ENCODE measurements around the gene EFCAB5. TPM values are rescaled to one million over a fixed set of nuclear protein-coding genes. Genes with fewer than 3 reads are reported as not detected.
"Not testable (repeated sequence)": the region's sequence is repeated elsewhere in the genome, so short reads cannot be mapped to it uniquely, and the experiment has no call there.

The EFCAB5 gene
- total RNA-seq, 1 donor from 2014 or later, result 0.40 TPM

- peak; percentile 59 to 64 for DNase-seq (ENCODE audit: low read depth in 2 of 2)
Observed at GRCh38 chr17:30093463-30094147, 152.2 kb downstream of the EFCAB5 start.

- peak; percentile 61 to 69 for DNase-seq (ENCODE audit: low read depth in 2 of 2)
Observed at GRCh38 chr17:30095507-30096244, 154.2 kb downstream of the EFCAB5 start.

DNA sequence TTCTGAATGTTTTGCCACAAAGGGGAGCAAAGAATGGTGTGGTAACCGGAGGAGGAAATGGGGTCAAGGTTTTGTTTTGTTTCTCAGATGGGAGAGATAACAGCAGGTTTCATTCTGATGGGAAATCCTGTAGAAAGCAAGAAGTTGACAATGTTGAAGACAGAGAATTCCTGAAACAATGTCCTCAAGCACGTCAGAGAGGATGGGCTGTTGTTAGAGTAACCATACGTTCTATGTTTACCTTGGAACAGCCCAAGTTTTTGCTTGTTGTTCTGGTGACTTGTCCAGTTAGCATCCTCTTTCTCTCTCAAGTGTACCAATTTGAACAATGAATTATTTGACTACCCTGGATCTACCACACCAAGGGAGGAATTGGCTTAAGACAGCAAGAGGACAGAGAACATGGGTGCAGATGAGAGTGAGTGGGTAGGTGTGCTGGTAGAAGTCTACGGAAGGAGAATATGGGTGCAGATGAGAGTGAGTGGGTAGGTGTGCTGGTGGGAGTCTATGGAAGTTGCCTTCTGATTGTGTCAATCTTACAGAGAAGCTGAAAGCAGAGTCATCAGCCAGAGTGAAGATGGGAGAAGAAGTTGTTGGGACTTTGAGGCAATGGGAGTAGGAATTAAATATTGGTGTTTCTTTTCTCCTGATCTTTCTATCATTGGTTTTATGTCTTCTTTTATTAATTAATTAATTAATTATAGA is 160.4 kb downstream of the EFCAB5 start:
- peak; percentile 11 to 40 for DNase-seq (ENCODE audit: low read depth in 2 of 2)

DNA sequence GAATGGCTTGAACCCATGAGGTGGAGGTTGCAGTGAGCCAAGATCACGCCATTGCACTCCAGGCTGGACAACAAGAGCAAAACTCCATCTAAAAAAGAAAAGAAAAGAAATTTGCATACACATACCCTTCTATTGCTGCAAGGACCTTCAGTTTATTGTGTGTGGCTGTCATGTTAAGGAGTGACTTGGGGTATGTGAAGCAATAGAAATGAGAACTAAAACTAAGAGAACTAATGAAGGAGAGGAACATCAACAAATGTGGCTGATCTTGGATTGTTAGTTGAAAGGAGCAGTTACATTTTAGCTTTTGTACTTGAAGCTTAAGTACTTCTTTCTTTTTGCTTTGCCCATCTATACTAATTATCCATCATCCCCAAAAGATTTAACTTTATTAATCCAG is 162.5 kb downstream of the EFCAB5 start:
- DNase-seq (ENCODE audit: low read depth in 2 of 2), result no peak

DNA sequence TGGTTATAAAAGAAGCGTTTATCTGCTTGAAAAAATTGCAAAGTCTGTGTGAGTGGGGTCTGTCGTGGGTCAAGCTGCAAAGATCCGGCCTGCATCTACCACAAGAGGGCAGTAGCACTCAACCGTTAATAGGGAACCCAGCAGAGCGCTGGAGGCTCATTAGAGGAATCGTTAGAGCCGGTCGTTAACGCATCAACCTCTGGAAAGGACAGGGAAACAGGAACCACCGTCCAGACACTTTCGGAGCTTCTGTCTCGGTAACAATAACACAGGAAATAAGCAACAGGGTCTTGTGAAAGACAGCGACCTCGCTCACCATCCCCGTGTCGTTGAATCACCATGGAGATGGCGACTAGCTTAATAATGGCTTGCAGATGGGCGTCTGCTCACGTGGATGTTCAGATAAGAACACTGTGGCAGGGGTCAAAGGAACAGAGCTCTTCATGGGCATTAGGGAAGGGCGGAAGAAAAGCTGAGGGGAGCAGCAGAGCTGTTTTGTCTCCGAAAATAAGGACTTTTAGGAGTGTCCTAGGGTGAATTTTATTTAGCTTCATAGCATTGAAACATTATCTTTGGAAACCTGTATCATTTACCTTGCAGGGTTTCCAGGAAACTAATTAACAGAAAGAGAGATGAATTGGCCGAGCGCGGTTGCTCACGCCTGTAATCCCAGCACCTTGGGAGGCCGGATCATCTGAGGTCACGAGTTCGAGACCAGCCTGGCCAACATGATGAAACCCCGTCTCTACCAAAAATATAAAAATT is 163.3 kb downstream of the EFCAB5 start:
- peak; percentile 85 to 94 for DNase-seq (ENCODE audit: low read depth in 2 of 2)

DNA sequence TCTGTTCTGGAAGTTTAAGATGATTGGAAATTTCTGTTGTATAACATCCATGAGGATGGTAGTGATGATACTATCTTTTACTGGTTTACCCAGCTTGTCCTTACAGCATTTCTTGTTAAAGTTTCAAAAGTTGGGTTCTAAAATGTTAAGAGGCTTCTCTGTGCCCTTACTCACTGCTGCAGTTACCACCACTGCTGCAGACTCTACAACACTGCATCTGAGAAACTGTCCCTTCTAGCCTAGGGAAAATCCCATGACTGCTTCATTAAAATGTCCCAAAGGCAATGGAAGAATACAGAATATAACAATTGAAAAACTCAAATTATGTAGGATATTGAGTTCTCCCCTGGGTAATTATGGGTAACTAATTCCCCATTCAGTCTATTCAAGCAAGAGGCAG is 171.4 kb downstream of the EFCAB5 start:
- no peak for DNase-seq (ENCODE audit: low read depth in 2 of 2)

- DNase-seq (ENCODE audit: low read depth in 2 of 2), result no peak
Observed at GRCh38 chr17:30113213-30113612, 171.8 kb downstream of the EFCAB5 start.

GRCh38 chr17:30116345-30116660 is 174.9 kb downstream of the EFCAB5 start:
- DNase-seq (ENCODE audit: low read depth in 2 of 2), result no peak

DNA sequence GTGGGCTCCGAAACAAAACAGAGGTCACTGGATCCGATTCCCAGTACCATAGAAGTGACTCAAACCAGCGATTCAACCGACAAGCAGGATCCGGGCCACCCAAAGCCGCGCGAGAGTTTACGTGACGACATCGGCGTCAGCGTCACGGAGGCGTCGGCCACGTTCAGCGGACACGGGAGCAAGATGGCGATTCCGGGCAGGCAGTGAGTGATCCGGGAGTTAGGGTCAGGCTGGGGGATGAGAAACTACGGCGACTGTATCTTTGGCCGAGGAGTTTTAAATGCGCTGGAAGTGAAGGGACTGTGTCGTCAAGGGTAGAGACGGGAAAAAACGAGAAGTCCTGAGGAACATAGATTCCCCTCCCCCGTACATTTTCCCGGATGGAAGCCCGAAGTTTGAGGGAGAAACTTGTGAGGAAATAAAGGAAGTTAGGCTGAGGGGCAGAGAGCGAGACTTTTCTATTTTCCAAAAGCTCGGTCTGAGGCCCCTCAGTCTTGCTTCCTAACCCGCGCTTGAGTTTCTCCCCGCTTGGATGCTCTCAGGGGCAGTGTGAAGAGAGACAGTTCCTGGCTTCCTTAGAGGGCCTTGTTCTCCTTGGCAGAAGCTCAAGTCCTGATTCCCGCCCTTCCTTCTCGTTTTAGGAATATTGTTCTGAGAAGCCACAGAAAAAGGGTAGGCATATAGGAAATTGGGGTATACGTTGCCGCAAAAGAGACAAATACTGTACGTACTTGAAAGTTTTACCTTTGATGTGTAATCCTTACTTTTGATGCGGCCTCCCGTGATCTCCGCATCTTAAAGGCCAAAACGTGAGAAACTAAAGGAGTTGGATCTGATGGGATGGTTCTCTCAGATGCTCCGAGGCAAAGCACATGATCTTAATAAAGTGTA is 175.5 kb downstream of the EFCAB5 start, which contains the start of gene NSRP1:
NSRP1 (plus strand) TSS at position 156 of the 891 bp plus-strand sequence; CDS start at position 184, 28 bp downstream.
- DNase-seq (ENCODE audit: low read depth in 2 of 2), result peak; percentile 96 to 98

GRCh38 chr17:30117675-30118081 is 176.2 kb downstream of the EFCAB5 start:
- DNase-seq (ENCODE audit: low read depth in 2 of 2), result peak; percentile 12 to 19

DNA sequence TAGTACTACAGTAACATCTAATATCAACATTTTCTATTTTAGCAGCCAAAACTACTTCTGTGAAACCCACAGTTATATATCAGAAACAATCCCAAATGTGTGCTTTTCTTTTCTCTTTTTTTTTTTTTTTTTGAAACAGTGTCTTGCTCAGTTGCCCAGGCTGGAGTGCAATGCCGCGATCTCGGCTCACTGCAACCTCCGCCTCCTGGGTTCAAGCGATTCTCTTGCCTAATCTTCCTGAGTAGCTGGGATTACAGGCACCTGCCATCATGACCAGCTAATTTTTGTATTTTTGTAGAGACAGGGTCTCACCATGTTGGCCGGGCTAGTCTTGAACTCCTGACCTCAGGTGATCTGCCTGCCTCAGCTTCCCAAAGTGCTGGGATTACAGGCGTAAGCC is 177.2 kb downstream of the EFCAB5 start:
- not testable (repeated sequence) for DNase-seq (ENCODE audit: low read depth in 2 of 2)

- no peak for DNase-seq (ENCODE audit: low read depth in 2 of 2)
Observed at GRCh38 chr17:30124273-30124796, 182.9 kb downstream of the EFCAB5 start.

GRCh38 chr17:30130121-30130520 is 188.7 kb downstream of the EFCAB5 start:
- no peak for DNase-seq (ENCODE audit: low read depth in 2 of 2)

DNA sequence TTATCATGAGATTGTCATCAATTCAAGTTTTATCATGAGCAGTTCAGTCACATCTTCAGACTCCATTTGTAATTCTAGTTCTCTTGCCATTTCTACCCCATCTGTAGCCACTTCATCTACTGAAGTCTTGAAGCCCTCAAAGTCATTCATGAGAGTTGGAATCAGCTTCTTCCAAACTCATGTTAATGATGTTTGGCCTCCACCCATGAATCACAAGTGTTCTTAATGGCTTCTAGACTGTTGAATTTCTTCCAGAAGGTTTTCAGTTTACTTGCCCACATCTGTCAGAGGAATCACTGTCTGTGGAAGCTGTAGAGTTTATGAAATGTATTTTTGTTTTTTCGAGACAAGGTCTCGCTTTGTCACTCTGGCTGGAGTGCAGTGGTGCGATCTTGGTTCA is 191.2 kb downstream of the EFCAB5 start:
- no peak for DNase-seq (ENCODE audit: low read depth in 2 of 2)

GRCh38 chr17:30133197-30133596 is 191.8 kb downstream of the EFCAB5 start:
- DNase-seq (ENCODE audit: low read depth in 2 of 2), result no peak

DNA sequence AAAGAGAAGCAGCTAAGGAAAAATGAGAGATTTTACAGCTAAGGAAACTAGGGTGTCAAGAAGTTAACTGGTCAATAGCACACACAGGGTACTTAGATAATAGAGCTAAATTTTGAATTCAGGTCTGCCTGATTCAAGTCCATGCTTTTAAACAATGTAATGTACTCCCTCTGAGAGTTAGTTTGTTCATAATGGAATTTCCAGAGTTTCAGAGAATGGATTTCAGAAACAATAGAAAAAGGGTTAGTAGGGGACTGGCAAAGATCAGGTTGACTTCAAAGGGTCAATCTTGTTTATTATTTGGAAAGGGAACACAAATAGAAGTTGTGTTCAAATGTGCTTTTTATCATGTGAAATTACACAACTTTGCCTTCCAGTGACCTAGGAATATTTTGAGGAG is 193.1 kb downstream of the EFCAB5 start:
- peak in 1 of 2 donors; percentile 47 for DNase-seq (ENCODE audit: low read depth in 2 of 2)

DNA sequence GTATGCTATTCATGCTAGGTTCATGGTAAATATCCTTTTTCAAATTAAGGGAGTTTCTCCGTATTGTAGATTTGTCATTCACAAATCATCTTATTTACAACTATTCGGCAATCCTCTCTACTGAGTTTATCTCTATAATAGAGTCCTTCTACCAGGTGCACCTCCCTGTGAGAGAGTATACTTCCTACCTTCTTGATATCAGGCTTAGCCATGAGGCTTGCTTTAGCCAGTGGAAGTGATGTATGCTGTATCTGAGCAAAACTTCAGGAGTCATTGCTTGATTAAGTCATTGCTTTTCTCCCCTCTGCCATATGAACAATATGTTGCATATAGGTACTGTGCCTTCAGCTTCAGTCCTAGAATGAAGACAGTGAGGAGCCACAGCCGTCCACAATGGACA is 195.7 kb downstream of the EFCAB5 start:
- no peak for DNase-seq (ENCODE audit: low read depth in 2 of 2)

- peak in 1 of 2 donors; percentile 3 for DNase-seq (ENCODE audit: low read depth in 2 of 2)
Observed at GRCh38 chr17:30147860-30148259, 206.4 kb downstream of the EFCAB5 start.

DNA sequence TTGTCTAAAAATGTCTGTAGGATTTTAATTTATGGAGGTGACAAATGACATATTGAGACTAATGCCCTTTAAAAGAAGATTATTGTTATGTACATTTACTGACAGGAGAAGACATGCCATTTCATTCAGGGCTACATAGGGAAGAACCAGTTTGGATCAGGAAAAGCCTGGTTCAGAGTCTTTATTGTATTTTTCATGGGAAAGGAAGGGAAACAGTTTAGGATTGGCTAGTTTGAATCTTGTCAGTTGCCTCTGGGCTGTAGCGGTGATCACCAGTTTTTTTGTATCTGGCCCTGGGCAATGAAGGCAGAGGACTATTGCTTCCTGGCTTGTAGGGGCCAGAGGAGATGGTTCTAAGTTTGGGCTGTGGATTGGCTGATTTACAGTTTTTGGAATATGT is 206.9 kb downstream of the EFCAB5 start:
- no peak for DNase-seq (ENCODE audit: low read depth in 2 of 2)

GRCh38 chr17:30151471-30151870 is 210.0 kb downstream of the EFCAB5 start:
- no peak for DNase-seq (ENCODE audit: low read depth in 2 of 2)
